Large intestine (tissue), 3 donors: ENCODE data around the gene DLEC1. TPM values are rescaled to one million over a fixed set of nuclear protein-coding genes. Genes with fewer than 3 reads are reported as not detected.

Source experiments
- DNase-seq, 2 donors: peaks; one replicate each; pipeline versions ENCODE4 v3.0.0 to v3.0.0-alpha.2; 2013
- H3K27ac ChIP-seq: one replicate; pipeline ENCODE4 v1.5.1; 2013; ENCODE audit warnings: low read length
- H3K27me3 ChIP-seq: 2 replicates; pipeline ENCODE4 v1.6.1; 2013; ENCODE audit warnings: low read length; ENCODE audit not compliant: control insufficient read depth, insufficient read depth
- H3K36me3 ChIP-seq: 2 replicates; pipeline ENCODE4 v1.6.1; 2013; ENCODE audit warnings: low read length; ENCODE audit not compliant: control insufficient read depth, insufficient read depth
- H3K4me1 ChIP-seq: one replicate; pipeline ENCODE4 v1.6.1; 2013; ENCODE audit warnings: low read length; ENCODE audit not compliant: control insufficient read depth, insufficient read depth
- H3K4me3 ChIP-seq: one replicate; pipeline ENCODE4 v1.5.1; 2013; ENCODE audit warnings: low read length
- H3K9me3 ChIP-seq: one replicate; pipeline ENCODE4 v1.6.1; 2013; ENCODE audit warnings: mild to moderate bottlenecking, low read depth, low read length, moderate library complexity; ENCODE audit not compliant: control insufficient read depth
- WGBS: methylation state at CpG from one replicate; pipeline ENCODE4 v1.1.5; 2013; ENCODE audit warnings: low lambda C conversion rate; ENCODE audit not compliant: insufficient coverage; 5-methylcytosine and 5-hydroxymethylcytosine counted together
- polyA plus RNA-seq: library from polyadenylated mRNA; unstranded; fragments of 120-200 nt; gene quantifications from one replicate; pipeline ENCODE4 v1.2.1, GENCODE V29; 2013

DLEC1 gene
- polyA plus RNA-seq, 1 donor = 1.2 TPM

DNA sequence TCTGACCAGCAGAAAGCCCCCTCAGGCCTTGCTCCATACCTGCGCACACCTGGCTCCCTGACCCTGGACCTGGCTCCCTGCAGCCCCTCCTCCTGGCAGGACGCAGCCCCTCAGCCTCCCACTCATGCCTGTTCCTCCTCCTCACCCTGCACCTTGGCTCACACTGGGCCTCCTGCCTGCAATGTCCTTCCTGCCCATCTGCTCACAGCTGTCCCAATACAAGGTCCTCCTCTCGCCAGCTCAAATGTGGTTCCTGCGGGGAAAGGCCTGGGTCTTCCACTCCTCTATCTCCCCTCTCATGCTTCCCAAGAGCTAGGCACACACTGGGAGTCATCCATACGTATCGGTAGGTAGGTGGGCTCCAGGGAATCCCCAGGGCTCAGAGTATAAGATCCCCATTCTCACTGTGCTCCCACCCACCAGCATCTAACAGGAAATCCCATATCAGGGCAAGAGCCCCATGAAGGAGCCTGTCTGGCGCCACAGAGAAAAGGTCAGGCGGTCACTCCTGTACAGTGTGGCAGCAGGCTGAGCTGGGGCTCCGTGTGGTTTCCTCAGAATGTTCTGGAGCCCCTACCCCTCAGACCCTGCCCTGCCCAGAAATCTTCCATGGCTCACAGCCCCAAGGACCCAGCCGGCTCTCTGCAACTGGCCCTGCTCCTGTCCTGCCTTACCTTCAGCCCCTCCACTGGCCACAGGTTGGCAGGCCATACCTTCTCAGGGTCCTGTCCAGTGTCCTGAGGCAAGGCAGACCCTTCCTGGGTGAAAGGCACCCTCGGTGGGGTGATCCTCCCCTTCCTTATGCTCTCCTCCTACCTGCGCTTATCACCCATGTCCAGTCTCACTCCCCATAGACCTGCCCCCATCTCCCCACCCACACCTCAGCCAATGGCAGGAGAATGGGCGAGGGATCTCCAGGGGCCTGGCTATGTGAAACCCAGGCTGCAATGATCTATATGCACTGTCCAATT, 20.4 kb upstream of the DLEC1 start:
- no peaks in the 10 kb centered on the region for H3K27me3 ChIP-seq
- no peak overlapping the region for H3K27ac ChIP-seq
- no peaks in the 10 kb centered on the region for H3K9me3 ChIP-seq
- WGBS = no CpG with 5 or more reads among the region's 13 CpGs
- peaks cover 46% of the 10 kb centered on the region for H3K36me3 ChIP-seq
- no peak overlapping the region for H3K4me3 ChIP-seq
- no peak for DNase-seq
- peaks cover 17% of the 10 kb centered on the region for H3K4me1 ChIP-seq

DNA sequence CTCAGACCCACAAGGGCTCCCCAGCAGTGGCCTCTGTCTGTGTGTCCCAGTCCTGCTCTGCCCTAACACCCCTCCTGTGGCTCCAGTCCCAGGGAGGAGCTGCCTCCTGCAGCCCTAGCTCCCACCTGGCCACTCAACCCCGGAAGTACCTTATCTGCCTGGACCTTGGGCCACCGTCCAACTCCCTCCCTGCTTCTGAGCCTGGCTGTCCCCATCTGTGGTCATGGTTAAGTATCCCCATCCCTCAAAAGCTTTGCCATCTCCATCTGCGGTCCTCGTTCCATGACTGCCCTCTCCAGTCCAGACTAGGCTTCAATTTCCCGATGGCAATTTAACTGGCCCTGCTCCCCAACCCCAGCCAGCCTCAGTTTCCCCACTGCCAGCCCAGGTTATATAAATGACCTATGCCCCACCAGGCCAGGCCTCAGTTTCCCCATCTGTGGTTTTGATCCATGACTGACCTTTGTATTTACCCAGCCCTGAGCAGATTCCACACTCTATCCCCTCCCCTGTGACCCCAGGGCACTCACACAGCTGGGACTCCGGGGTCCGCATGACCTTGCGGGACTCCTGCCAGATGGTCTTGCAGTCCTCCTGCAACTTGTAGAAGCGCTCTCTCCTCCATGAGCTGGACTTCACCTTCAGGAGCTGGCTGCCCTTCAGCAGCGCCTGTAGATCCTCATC, 19.2 kb upstream of the DLEC1 start:
- DNase-seq = no peak
- H3K36me3 ChIP-seq = peaks cover 45% of the 10 kb centered on the region
- no peak overlapping the region for H3K4me3 ChIP-seq
- no CpG with 5 or more reads among the region's 10 CpGs for WGBS
- no peak overlapping the region for H3K27ac ChIP-seq
- H3K9me3 ChIP-seq = no peaks in the 10 kb centered on the region
- peaks cover 17% of the 10 kb centered on the region for H3K4me1 ChIP-seq
- no peaks in the 10 kb centered on the region for H3K27me3 ChIP-seq

DNA sequence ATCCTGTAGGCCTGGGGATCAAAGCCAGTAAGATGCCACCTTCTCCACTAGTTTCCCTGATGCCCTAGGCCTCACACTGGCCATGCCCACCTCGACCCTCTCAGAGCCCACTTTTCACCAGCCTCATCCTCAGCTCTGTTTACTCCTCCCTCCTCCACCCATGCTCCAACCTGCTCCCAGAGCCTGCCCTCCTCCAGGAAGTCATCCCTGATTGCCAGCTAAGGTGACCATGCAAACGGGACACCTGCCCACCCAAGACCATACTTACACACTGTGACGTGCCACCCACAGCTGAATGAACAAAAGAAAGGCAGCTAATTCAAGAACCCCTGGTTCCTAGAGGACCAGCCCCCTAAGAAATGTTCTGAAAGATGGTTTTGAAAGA, 18.7 kb upstream of the DLEC1 start:
- no CpG with 5 or more reads among the region's 3 CpGs for WGBS
- no peak overlapping the region for H3K4me3 ChIP-seq
- H3K27ac ChIP-seq = no peak overlapping the region
- peaks cover 40% of the 10 kb centered on the region for H3K36me3 ChIP-seq
- H3K27me3 ChIP-seq = no peaks in the 10 kb centered on the region
- peaks cover 19% of the 10 kb centered on the region for H3K4me1 ChIP-seq
- no peak for DNase-seq
- no peaks in the 10 kb centered on the region for H3K9me3 ChIP-seq

DNA sequence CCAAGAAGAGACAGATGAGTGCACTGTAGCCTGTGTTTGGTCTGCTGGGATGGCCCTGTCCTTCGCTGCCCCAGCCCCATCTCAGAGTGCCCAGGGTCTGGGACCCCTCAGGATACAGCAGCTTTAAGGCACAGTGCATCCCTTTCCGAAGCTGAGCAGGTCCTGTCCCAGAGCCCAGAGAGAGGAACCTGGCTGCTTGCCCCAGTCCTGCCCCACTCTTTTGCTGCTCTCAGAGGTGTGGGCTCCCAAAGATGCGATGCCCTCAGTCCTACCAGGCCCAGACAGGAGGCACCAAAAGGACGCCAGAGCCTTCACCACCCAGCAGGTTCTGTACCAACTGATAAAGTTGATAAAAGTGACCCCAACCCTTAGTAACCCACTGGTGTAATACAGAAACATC, 17.8 kb upstream of the DLEC1 start:
- no CpG with 5 or more reads among the region's 4 CpGs for WGBS
- Histone ChIP-seq H3K4me3 (no peak overlapping the region), H3K36me3 (peaks cover 32% of the 10 kb centered on the region), H3K9me3 (no peaks in the 10 kb centered on the region), H3K27ac (no peak overlapping the region), H3K27me3 (no peaks in the 10 kb centered on the region), H3K4me1 (peaks cover 20% of the 10 kb centered on the region)
- DNase-seq = no peak

DNA sequence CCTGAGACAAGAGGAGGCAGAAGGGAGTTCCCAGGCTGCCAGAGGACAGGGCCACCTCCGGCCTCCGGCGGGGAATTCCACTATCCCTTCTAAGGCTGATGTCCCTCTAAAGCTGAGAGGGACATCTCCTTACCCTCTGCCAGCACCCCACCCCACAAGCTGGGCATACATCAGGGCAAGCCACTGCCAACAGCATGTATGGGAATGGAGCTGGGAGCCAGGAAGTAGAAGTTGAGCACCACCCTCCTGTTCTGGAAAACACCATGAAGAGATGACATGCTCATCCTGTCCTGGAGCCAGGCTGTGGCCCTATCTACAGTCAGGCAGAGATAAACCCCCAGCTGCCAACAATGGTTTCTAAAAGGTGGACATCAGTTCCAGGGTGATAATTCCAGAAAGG, 16.7 kb upstream of the DLEC1 start:
- Histone ChIP-seq H3K9me3 (no peaks in the 10 kb centered on the region), H3K27ac (no peak overlapping the region), H3K27me3 (no peaks in the 10 kb centered on the region), H3K4me3 (no peak overlapping the region), H3K36me3 (peaks cover 22% of the 10 kb centered on the region), H3K4me1 (peaks cover 12% of the 10 kb centered on the region)
- no peak for DNase-seq
- WGBS = no CpG with 5 or more reads among the region's 3 CpGs

DNA sequence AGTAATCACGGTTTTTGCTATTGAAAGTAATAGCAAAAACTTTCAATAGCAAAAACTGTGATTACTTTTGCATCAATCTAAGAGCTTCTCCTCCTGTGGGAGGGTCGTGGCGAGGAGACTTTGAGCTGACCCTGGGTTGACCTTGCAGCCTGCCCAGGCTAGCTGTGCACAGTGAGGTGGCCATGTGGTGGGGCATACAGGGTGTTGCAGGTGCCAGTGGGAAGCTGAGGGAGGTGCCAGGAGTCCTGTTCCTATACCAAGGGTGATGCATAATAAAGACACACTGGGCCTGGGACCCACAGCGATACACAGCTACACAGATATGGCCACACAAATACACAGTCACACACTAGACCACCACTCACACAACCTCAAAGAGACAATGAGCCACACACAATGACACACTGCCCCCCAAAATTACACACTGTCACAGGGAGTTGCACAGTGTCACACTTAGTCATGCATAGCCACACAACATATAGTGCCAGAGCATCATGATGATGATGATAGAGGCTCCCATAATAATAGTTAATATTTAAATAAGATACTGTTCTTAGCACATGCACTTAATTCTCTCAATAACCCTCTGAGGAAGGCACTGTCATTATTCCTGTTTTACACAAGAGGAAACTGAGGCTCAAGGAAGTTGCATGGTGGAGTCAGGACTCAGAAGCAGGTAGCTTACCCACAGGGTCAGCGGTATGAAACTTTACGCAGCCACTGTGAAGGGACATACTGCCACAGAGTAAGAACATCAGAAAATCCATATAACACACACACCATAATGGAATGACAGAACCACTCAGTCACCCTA, 15.9 kb upstream of the DLEC1 start:
- no peaks in the 10 kb centered on the region for H3K27me3 ChIP-seq
- no peak overlapping the region for H3K4me3 ChIP-seq
- H3K4me1 ChIP-seq = peaks cover 11% of the 10 kb centered on the region
- no peak for DNase-seq
- H3K27ac ChIP-seq = peak overlapping the region; percentile 94
- no peaks in the 10 kb centered on the region for H3K9me3 ChIP-seq
- WGBS = no CpG with 5 or more reads among the region's 6 CpGs
- H3K36me3 ChIP-seq = peaks cover 19% of the 10 kb centered on the region

DNA sequence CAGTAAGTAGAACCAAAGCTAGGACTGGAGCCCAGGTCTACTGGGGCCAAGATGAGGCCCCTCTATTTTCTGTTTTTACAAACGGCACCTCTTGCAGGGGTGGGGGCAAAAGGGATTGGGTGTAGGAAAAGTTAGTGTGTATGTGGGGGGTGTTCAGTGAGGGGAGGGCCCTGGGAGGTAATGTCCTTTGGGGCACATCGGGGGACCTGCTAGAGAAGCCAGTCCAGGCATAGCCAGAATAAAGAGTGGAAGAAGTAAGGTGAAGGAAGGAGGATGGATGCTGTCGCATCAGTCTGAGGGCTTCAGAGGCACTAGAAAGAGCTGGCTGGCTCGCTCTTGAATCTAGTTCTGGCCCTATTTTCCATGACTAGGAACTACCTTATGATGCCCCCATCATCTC, 12.2 kb upstream of the DLEC1 start:
- no peak overlapping the region for H3K27ac ChIP-seq
- H3K9me3 ChIP-seq = peaks cover 2% of the 10 kb centered on the region
- peaks cover 12% of the 10 kb centered on the region for H3K27me3 ChIP-seq
- H3K4me1 ChIP-seq = peaks cover 23% of the 10 kb centered on the region
- no peaks in the 10 kb centered on the region for H3K36me3 ChIP-seq
- DNase-seq = no peak
- no CpG with 5 or more reads among the region's 4 CpGs for WGBS
- H3K4me3 ChIP-seq = no peak overlapping the region

DNA sequence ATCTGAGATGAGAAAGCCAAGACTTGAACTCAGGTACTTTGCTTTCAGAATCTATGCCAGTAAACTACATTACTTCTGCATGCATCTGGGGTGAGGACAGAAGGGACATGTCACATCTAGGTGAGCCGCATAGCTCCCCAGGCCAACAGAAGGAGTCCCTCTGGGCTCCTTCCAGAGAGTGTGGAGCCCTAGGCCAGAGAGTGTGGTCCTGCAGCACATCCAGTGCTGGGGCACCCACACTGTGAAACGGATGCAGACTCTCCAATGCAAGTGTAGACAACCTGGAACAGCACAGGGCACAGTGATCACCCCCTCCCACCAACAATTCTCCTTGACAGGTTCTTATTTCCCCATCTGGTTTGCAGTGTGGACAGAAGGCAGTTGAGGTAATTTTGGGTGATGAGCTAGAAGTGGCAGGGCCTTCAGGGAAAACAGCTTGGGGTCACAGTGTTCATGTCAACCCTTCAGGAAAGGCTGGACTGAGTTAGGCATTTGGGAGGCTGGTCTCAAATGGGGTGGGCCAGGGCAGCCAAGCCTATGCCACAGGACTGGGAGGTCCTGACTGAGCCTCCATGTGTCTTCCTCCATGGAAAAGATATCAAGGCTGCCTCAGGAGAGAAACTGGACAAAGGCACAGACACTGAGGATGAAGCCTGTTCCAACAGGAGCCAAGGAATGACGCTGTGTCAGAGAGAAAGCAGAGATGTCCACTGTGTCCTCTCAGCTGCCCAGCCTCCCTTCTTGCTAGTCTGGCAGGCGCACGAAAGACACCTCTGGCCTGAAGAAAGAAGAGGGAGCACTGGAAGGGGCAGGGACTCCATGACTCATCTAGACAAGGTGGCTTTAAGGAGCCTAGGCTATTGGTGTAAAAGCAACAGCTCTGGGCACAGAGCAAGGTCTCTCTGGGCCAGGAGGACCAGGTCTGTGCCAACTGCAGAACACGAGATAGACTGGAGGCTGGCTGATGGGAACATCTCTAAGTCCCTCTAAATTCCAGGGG, 11.2 kb upstream of the DLEC1 start:
- peaks cover 23% of the 10 kb centered on the region for H3K4me1 ChIP-seq
- DNase-seq = no peak
- no CpG with 5 or more reads among the region's 6 CpGs for WGBS

DNA sequence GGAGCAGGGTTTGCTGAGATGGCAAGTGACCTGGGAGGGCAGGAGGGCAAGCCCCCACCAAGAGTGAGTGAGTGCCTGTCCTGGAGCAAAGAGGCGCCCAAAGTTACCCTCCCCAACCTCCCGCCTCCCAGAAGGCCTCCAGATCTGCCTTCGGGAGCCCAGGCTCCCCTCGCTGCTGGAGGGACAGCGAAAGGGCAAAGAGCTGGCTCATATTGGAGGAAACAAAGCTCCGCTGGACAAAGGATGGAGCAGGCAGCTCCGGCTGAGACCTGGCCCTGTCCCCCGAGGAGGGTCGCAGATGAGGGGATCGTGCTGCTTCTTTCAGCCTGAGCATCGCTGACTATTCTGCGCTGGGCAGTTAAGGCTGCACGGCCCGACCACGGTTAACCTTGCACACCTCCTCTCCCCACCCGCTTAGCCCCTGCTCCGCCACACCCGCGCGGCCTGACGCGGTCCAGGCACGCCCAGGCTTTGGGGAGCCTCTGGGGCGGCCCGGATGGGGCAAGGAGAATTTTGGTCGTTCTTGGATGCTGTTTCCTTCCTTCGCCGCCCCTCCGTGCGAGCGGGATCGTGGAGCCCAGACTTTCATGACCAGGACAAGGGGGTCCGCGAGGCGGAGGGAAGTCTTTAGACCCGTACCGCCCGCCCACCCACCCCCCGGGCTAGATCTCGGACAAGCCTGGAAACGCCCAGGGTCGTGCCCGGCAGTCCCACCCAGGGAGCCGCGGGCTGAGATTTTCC, 10.2 kb upstream of the DLEC1 start:
- Histone ChIP-seq H3K9me3 (peaks cover 2% of the 10 kb centered on the region), H3K27me3 (peaks cover 12% of the 10 kb centered on the region), H3K4me1 (peaks cover 23% of the 10 kb centered on the region), H3K27ac (no peak overlapping the region), H3K36me3 (no peaks in the 10 kb centered on the region), H3K4me3 (peak overlapping the region; percentile 53)
- DNase-seq = no peak
- WGBS = no CpG with 5 or more reads among the region's 45 CpGs

More for the DNA sequence above, 11.2 kb upstream of the DLEC1 start:
- H3K4me3 ChIP-seq = no peak overlapping the region
- no peak overlapping the region for H3K27ac ChIP-seq
- peaks cover 2% of the 10 kb centered on the region for H3K9me3 ChIP-seq
- H3K27me3 ChIP-seq = peaks cover 12% of the 10 kb centered on the region
- no peaks in the 10 kb centered on the region for H3K36me3 ChIP-seq
